PC-3 (cell line): ENCODE measurements around the gene ARHGEF11. TPM values are rescaled to one million over a fixed set of nuclear protein-coding genes. Genes with fewer than 3 reads are reported as not detected.

Experiments
- ATAC-seq: fragments of 200-7000 bp; cut with Tn5 transposase; 2 replicates; pipeline ENCODE4 v1.9.1; 2020; ENCODE audit warnings: mild to moderate bottlenecking, moderate library complexity
- BruUV-seq: library from RNA; stranded (reverse); fragments of 400-500 nt; replicated peaks from 2 replicates; lab custom pipeline; 2021; lab: Mats Ljungman, UMichigan
- CTCF ChIA-PET: fragments of 300-600 bp; sonication (Branson Sonifier 250); formaldehyde crosslinking; loops from one replicate; lab custom pipeline; 2022; ENCODE audit warnings: antibody characterized with exemption; lab: Charles Lee
- POLR2A ChIA-PET: fragments of 300-600 bp; sonication (Branson Sonifier 250); formaldehyde crosslinking; loops from one replicate; lab custom pipeline; 2022; ENCODE audit warnings: antibody characterized with exemption; ENCODE audit not compliant: unreplicated experiment; lab: Charles Lee
- DNase-seq: peaks from one replicate; pipeline ENCODE4 v3.0.0-alpha.2; 2015
- H2AFZ ChIP-seq: fragments of 300-600 bp; sonication (generic); 2 replicates; pipeline ENCODE4 v1.6.0; 2016; ENCODE audit warnings: antibody characterized with exemption, low read length
- H3F3A ChIP-seq: fragments of 300-600 bp; sonication (generic); one replicate; pipeline ENCODE4 v1.6.0; 2017; ENCODE audit warnings: antibody characterized with exemption, low read length, control low read depth, mild to moderate bottlenecking; ENCODE audit not compliant: unreplicated experiment
- H3K27ac ChIP-seq: fragments of 300-600 bp; sonication (generic); 2 replicates; pipeline ENCODE4 v1.5.1; 2016; ENCODE audit warnings: mild to moderate bottlenecking, low read length
- H3K27me3 ChIP-seq: fragments of 300-600 bp; sonication (generic); 2 replicates; pipeline ENCODE4 v1.6.1; 2016; ENCODE audit warnings: low read length, mixed read lengths
- H3K36me3 ChIP-seq: fragments of 300-600 bp; sonication (generic); 2 replicates; pipeline ENCODE4 v1.6.1; 2016; ENCODE audit warnings: low read depth, mixed run types, low read length, mixed read lengths
- H3K4me1 ChIP-seq: fragments of 300-600 bp; sonication (generic); 2 replicates; pipeline ENCODE4 v1.5.1; 2016; ENCODE audit warnings: low read length; ENCODE audit not compliant: insufficient read depth
- H3K4me2 ChIP-seq: fragments of 300-600 bp; sonication (generic); 2 replicates; pipeline ENCODE4 v1.6.0; 2016; ENCODE audit warnings: low read length
- H3K4me3 ChIP-seq: fragments of 300-600 bp; sonication (generic); 2 replicates; pipeline ENCODE4 v1.5.1; 2016; ENCODE audit warnings: mild to moderate bottlenecking, low read length, mixed read lengths
- H3K79me2 ChIP-seq: fragments of 300-600 bp; sonication (generic); 2 replicates; pipeline ENCODE4 v1.6.1; 2017; ENCODE audit warnings: low read length, mixed read lengths
- H3K9ac ChIP-seq: fragments of 300-600 bp; sonication (generic); 2 replicates; pipeline ENCODE4 v1.6.0; 2016; ENCODE audit warnings: mild to moderate bottlenecking, low read length
- H3K9me2 ChIP-seq: fragments of 300-600 bp; sonication (generic); replicated peaks from 2 replicates; pipeline ENCODE4 v1.6.1; 2016; ENCODE audit warnings: mixed run types, low read length, mixed read lengths
- H3K9me3 ChIP-seq: fragments of 300-600 bp; sonication (generic); 2 replicates; pipeline ENCODE4 v1.6.1; 2016; ENCODE audit warnings: low read length, mixed read lengths
- H4K20me1 ChIP-seq: fragments of 300-600 bp; sonication (generic); 2 replicates; pipeline ENCODE4 v1.6.1; 2016; ENCODE audit warnings: low read length, mixed read lengths
- EZH2 ChIP-seq: fragments of 300-600 bp; sonication (generic); IDR thresholded peaks from one replicate; pipeline ENCODE4 v1.6.1; 2017; ENCODE audit warnings: antibody characterized with exemption, mild to moderate bottlenecking, low read length; ENCODE audit not compliant: unreplicated experiment
- EZH2phosphoT487 ChIP-seq: fragments of 300-600 bp; sonication (generic); IDR thresholded peaks from 2 replicates; pipeline ENCODE4 v1.6.1; 2018; ENCODE audit warnings: mild to moderate bottlenecking, antibody characterized with exemption, low read length, borderline replicate concordance
- intact Hi-C: fragments of 100-400 bp; cut with micrococcal nuclease; formaldehyde crosslinking; loops from 2 replicates; pipeline ENCODE4 v1.9.0; 2023
- total RNA-seq: library from RNA; depleted of rRNA; stranded (reverse); fragments of >200 nt; gene quantifications from 2 replicates; pipeline ENCODE4 v1.2.3, GENCODE V29; 2014
- TF ChIP-seq, protein P1 (sequence below): fragments of 300-600 bp; sonication (generic); conservative IDR thresholded peaks from 2 replicates; pipeline ENCODE4 v1.5.1; 2017; ENCODE audit warnings: antibody characterized with exemption, low read depth, mild to moderate bottlenecking, low read length

Gene ARHGEF11
- total RNA-seq, 1 experiment from 2014 or later, result 31.1 TPM

DNA sequence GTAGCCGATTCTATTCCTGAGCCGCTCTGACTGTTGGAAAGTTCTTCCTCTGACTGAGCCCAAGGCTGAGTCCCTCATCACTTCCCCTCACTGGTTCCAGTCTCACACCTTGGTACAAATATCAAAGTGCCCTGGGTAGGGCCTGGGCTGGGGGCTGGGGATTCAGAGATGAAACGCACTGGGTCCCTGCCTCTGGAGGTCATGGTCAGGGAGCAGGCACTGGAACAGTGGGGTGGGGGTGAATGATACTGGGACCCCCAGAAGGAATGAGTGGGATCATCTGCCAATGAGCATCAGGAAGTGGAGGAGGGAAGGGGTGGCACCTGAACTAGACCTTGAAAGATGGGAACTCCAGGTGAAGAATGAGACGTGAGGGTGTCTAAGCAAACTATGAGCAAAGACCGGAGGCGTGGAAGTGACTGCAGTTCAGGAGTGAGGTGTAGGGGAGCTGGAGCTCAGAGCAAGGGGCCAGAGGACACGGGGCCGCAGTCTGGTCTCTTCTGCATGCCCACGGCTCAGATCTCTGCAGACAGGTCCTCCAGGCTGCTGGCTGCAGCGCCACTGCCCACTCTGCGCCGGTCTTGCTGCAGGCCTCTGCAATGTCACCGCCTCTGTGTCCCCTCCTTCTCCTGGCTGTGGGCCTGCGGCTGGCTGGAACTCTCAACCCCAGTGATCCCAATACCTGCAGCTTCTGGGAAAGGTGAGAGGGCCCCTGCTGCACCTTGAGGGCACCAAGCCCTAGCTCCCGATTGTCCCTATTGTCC, 142.0 kb downstream of the ARHGEF11 start:
- Histone ChIP-seq H3K79me2 (no peaks in the 10 kb centered on the region), H3K4me3 (no peak overlapping the region), H3K9me2 (no peaks in the 10 kb centered on the region), H3K27me3 (no peaks in the 10 kb centered on the region), H3K4me2 (no peak overlapping the region), H2AFZ (no peak overlapping the region), H4K20me1 (no peaks in the 10 kb centered on the region), H3K4me1 (peaks cover 19% of the 10 kb centered on the region), H3K27ac (no peak overlapping the region), H3F3A (no peaks in the 10 kb centered on the region), H3K9ac (no peak overlapping the region), H3K36me3 (no peaks in the 10 kb centered on the region), H3K9me3 (no peaks in the 10 kb centered on the region)
- intact Hi-C loops, result no loop called here
- ATAC-seq, result no peak
- BruUV-seq, result no TSS peak
- DNase-seq, result no peak
- ChIA-PET POLR2A (no interaction called here), CTCF (no interaction called here)
- TF ChIP-seq EZH2phosphoT487 (no peak), EZH2 (no peak)
- TF ChIP-seq, protein P1, sequence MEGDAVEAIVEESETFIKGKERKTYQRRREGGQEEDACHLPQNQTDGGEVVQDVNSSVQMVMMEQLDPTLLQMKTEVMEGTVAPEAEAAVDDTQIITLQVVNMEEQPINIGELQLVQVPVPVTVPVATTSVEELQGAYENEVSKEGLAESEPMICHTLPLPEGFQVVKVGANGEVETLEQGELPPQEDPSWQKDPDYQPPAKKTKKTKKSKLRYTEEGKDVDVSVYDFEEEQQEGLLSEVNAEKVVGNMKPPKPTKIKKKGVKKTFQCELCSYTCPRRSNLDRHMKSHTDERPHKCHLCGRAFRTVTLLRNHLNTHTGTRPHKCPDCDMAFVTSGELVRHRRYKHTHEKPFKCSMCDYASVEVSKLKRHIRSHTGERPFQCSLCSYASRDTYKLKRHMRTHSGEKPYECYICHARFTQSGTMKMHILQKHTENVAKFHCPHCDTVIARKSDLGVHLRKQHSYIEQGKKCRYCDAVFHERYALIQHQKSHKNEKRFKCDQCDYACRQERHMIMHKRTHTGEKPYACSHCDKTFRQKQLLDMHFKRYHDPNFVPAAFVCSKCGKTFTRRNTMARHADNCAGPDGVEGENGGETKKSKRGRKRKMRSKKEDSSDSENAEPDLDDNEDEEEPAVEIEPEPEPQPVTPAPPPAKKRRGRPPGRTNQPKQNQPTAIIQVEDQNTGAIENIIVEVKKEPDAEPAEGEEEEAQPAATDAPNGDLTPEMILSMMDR, result no peak

DNA sequence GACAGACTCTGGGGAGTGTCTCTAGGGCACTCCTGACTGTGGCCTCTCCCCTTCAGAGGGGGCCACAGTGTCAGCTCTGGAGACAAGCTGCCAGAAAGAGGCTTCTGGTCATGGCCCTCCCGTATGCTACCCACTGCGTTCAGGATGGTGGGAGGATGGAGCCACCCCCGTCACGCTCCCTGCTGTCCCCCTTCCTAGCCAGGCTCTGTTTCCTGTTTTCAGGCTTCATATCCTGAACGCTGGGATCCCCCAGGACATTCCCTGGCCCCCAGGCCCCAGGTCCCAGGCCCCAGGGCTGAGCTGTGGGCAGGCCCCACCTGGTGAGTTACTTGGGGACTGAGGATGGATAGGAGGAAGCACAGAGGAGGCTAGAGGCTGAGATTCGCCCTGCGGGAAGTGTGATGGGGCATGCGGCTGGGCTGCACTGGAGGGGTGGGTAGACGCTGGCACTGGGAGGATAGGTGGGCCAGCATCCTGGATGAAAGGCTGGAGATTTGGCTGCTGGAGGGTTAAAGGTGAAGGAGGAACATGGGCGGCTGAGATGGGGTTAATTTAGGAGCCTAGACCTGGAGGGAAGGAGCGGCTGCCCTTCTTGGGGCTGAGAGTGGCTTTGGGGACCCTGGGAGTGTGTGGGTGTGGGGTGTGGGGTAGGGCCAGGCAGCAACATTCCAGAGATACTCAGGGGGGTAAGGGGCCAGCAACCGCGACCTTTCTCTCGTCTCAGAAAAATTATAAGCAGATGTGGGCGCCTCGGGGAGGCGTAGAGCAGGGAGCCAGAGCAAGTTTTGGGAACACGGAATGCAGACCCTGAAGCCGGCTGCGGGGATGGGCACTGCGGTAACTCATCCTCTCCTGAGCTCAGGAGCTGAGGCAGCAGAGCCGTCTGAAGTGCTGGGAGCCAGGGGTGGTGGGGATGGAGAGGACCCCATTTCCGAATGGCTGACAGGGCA, 143.3 kb downstream of the ARHGEF11 start:
- Histone ChIP-seq H2AFZ (no peak overlapping the region), H4K20me1 (no peaks in the 10 kb centered on the region), H3K27me3 (no peaks in the 10 kb centered on the region), H3K36me3 (no peaks in the 10 kb centered on the region), H3K27ac (no peak overlapping the region), H3K4me1 (peaks cover 23% of the 10 kb centered on the region), H3K4me3 (no peak overlapping the region), H3K4me2 (no peak overlapping the region), H3F3A (peaks cover 5% of the 10 kb centered on the region), H3K79me2 (no peaks in the 10 kb centered on the region), H3K9me2 (no peaks in the 10 kb centered on the region), H3K9me3 (no peaks in the 10 kb centered on the region), H3K9ac (no peak overlapping the region)
- ATAC-seq (no peak), DNase-seq (no peak)
- CTCF ChIA-PET, result no interaction called here
- no peak for TF ChIP-seq EZH2
- TF ChIP-seq, protein P1, result no peak
- TF ChIP-seq EZH2phosphoT487, result no peak
- POLR2A ChIA-PET, result no interaction called here
- BruUV-seq, result no TSS peak
- intact Hi-C loops, result no loop called here

DNA sequence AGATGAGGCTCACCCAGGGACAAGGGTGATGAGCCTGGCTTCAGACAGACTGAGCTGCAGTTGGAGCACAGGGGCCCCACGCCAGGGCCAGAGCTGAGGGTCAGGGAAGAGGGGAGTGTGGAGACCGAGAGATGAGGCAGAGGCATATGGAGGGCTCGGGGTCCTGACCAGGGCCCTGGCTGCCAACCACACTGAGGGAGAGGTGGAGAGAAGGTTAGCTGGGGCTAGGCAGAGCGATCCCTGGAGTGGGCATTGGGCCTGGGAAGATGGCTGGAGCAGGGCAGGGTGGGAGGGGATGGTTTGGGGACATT, 144.0 kb downstream of the ARHGEF11 start:
- Histone ChIP-seq H3K9me2 (no peaks in the 10 kb centered on the region), H3K27me3 (no peaks in the 10 kb centered on the region), H3K79me2 (no peaks in the 10 kb centered on the region), H3K36me3 (no peaks in the 10 kb centered on the region), H3F3A (peaks cover 10% of the 10 kb centered on the region), H3K9ac (no peak overlapping the region), H3K4me2 (no peak overlapping the region), H2AFZ (no peak overlapping the region), H3K27ac (no peak overlapping the region), H3K4me1 (peaks cover 24% of the 10 kb centered on the region), H4K20me1 (no peaks in the 10 kb centered on the region), H3K4me3 (no peak overlapping the region), H3K9me3 (no peaks in the 10 kb centered on the region)
- no TSS peak for BruUV-seq
- CTCF ChIA-PET, result no interaction called here
- DNase-seq (no peak), ATAC-seq (no peak)
- TF ChIP-seq, protein P1, result no peak
- no peak for TF ChIP-seq EZH2
- no peak for TF ChIP-seq EZH2phosphoT487
- intact Hi-C loops, result no loop called here
- POLR2A ChIA-PET, result no interaction called here
